Mesendoderm (in vitro differentiated cells): ENCODE data around the gene MVB12B.

Source experiments
- DNase-seq: peaks from one replicate; pipeline ENCODE4 v3.0.0; 2013
- H2AK5ac ChIP-seq: 2 replicates; pipeline ENCODE4 v1.6.1; 2013; ENCODE audit warnings: low read length, inconsistent platforms
- H2BK120ac ChIP-seq: 2 replicates; pipeline ENCODE4 v1.6.1; 2013; ENCODE audit warnings: low read depth, mild to moderate bottlenecking, low read length, moderate library complexity, mixed read lengths
- H2BK15ac ChIP-seq: replicated peaks from 2 replicates; pipeline ENCODE4 v1.6.1; 2013; ENCODE audit warnings: low read depth, mild to moderate bottlenecking, moderate library complexity
- H2BK5ac ChIP-seq: 2 replicates; pipeline ENCODE4 v1.6.1; 2013; ENCODE audit warnings: low read length, inconsistent platforms
- H3K18ac ChIP-seq: 2 replicates; pipeline ENCODE4 v1.6.1; 2013; ENCODE audit warnings: mild to moderate bottlenecking, low read length, mixed read lengths
- H3K23ac ChIP-seq: one replicate; pipeline ENCODE4 v1.6.1; 2013; ENCODE audit warnings: low read length
- H3K27ac ChIP-seq: 2 replicates; pipeline ENCODE4 v1.5.1; 2013; ENCODE audit warnings: low read depth, mild to moderate bottlenecking, inconsistent platforms, low read length, moderate library complexity
- H3K27me3 ChIP-seq: 2 replicates; pipeline ENCODE4 v1.6.1; 2013; ENCODE audit warnings: low read length, control low read depth, mild to moderate bottlenecking, inconsistent platforms; ENCODE audit not compliant: insufficient read depth, poor library complexity
- H3K36me3 ChIP-seq: 2 replicates; pipeline ENCODE4 v1.6.1; 2013; ENCODE audit warnings: low read length, inconsistent platforms; ENCODE audit not compliant: control insufficient read depth, insufficient read depth
- H3K4ac ChIP-seq: one replicate; pipeline ENCODE4 v1.6.1; 2013; ENCODE audit warnings: low read depth, mild to moderate bottlenecking, low read length, moderate library complexity
- H3K4me1 ChIP-seq: 2 replicates; pipeline ENCODE4 v1.6.1; 2013; ENCODE audit warnings: low read depth, low read length, inconsistent platforms; ENCODE audit not compliant: control insufficient read depth
- H3K4me2 ChIP-seq: 2 replicates; pipeline ENCODE4 v1.6.1; 2013; ENCODE audit warnings: low read length
- H3K4me3 ChIP-seq: 2 replicates; pipeline ENCODE4 v1.5.1; 2013; ENCODE audit warnings: mild to moderate bottlenecking, low read length
- H3K56ac ChIP-seq: one replicate; pipeline ENCODE4 v1.6.1; 2013; ENCODE audit warnings: low read length
- H3K79me1 ChIP-seq: 2 replicates; pipeline ENCODE4 v1.6.1; 2013; ENCODE audit warnings: low read length, inconsistent platforms
- H3K79me2 ChIP-seq: 2 replicates; pipeline ENCODE4 v1.6.1; 2013; ENCODE audit warnings: mild to moderate bottlenecking, low read length; ENCODE audit not compliant: control insufficient read depth, insufficient read depth
- H3K9ac ChIP-seq: 2 replicates; pipeline ENCODE4 v1.6.1; 2013; ENCODE audit warnings: low read length, inconsistent platforms
- H4K5ac ChIP-seq: one replicate; pipeline ENCODE4 v1.6.1; 2013; ENCODE audit warnings: low read length
- H4K8ac ChIP-seq: one replicate; pipeline ENCODE4 v1.6.1; 2013; ENCODE audit warnings: low read depth, mild to moderate bottlenecking, control low read depth, low read length, moderate library complexity
- WGBS: extraction: QIAGEN DNeasy Blood & Tissue Kit; methylation state at CpG from one replicate; pipeline ENCODE4 v1.1.7; 2013; ENCODE audit warnings: low lambda C conversion rate, missing lambda C conversion rate; ENCODE audit not compliant: insufficient coverage; ENCODE audit errors: extremely low coverage; 5-methylcytosine and 5-hydroxymethylcytosine counted together

MVB12B gene

GRCh38 chr9:126451316-126451885 lies 124.8 kb downstream of the MVB12B start:
- no peak overlapping the region for H3K27ac ChIP-seq
- H3K79me1 ChIP-seq: no peaks in the 10 kb centered on the region
- no peak overlapping the region for H3K23ac ChIP-seq
- no peak overlapping the region for H2BK15ac ChIP-seq
- no peak overlapping the region for H3K4me2 ChIP-seq
- no peak overlapping the region for H3K4me3 ChIP-seq
- no peak overlapping the region for H2BK120ac ChIP-seq
- no peak overlapping the region for H3K4ac ChIP-seq
- H4K8ac ChIP-seq: no peak overlapping the region
- H2BK5ac ChIP-seq: no peak overlapping the region
- H3K4me1 ChIP-seq: no peaks in the 10 kb centered on the region
- DNase-seq: no peak
- H3K27me3 ChIP-seq: no peaks in the 10 kb centered on the region
- H3K79me2 ChIP-seq: no peaks in the 10 kb centered on the region
- H3K18ac ChIP-seq: no peak overlapping the region
- WGBS: no CpG with 5 or more reads among the region's 6 CpGs
- no peak overlapping the region for H3K56ac ChIP-seq
- H4K5ac ChIP-seq: no peak overlapping the region
- H2AK5ac ChIP-seq: no peak overlapping the region
- no peaks in the 10 kb centered on the region for H3K36me3 ChIP-seq
- H3K9ac ChIP-seq: no peak overlapping the region

- WGBS: no CpG with 5 or more reads among the region's 12 CpGs
- H2BK5ac ChIP-seq: no peak overlapping the region
- DNase-seq: no peak
Observed at GRCh38 chr9:126452106-126452505, 125.5 kb downstream of the MVB12B start.

GRCh38 chr9:126453156-126453963 lies 126.7 kb downstream of the MVB12B start:
- H3K79me1 ChIP-seq: no peaks in the 10 kb centered on the region
- no peaks in the 10 kb centered on the region for H3K79me2 ChIP-seq
- H2BK15ac ChIP-seq: no peak overlapping the region
- no CpG with 5 or more reads among the region's 14 CpGs for WGBS
- H3K18ac ChIP-seq: no peak overlapping the region
- H3K4me3 ChIP-seq: no peak overlapping the region
- no peak overlapping the region for H3K9ac ChIP-seq
- H2BK120ac ChIP-seq: no peak overlapping the region
- H3K27me3 ChIP-seq: no peaks in the 10 kb centered on the region
- no peaks in the 10 kb centered on the region for H3K4me1 ChIP-seq
- H4K8ac ChIP-seq: no peak overlapping the region
- H4K5ac ChIP-seq: no peak overlapping the region
- H2AK5ac ChIP-seq: no peak overlapping the region
- DNase-seq: no peak
- no peak overlapping the region for H3K23ac ChIP-seq
- no peak overlapping the region for H3K27ac ChIP-seq
- no peaks in the 10 kb centered on the region for H3K36me3 ChIP-seq
- H3K4me2 ChIP-seq: no peak overlapping the region
- no peak overlapping the region for H3K4ac ChIP-seq
- H2BK5ac ChIP-seq: no peak overlapping the region
- H3K56ac ChIP-seq: no peak overlapping the region

More at GRCh38 chr9:126452106-126452505, 125.5 kb downstream of the MVB12B start:
- no peak overlapping the region for H3K27ac ChIP-seq
- no peak overlapping the region for H2BK120ac ChIP-seq
- H3K79me2 ChIP-seq: no peaks in the 10 kb centered on the region
- H2BK15ac ChIP-seq: no peak overlapping the region
- H2AK5ac ChIP-seq: no peak overlapping the region
- H3K18ac ChIP-seq: no peak overlapping the region
- H3K4me3 ChIP-seq: no peak overlapping the region
- no peak overlapping the region for H3K23ac ChIP-seq
- H3K36me3 ChIP-seq: no peaks in the 10 kb centered on the region
- no peaks in the 10 kb centered on the region for H3K79me1 ChIP-seq
- no peak overlapping the region for H3K4ac ChIP-seq
- H3K4me1 ChIP-seq: no peaks in the 10 kb centered on the region
- no peak overlapping the region for H3K4me2 ChIP-seq
- no peak overlapping the region for H4K8ac ChIP-seq
- H3K9ac ChIP-seq: no peak overlapping the region
- H4K5ac ChIP-seq: no peak overlapping the region
- H3K27me3 ChIP-seq: no peaks in the 10 kb centered on the region
- H3K56ac ChIP-seq: peak overlapping the region; percentile 25

- Histone ChIP-seq H3K4ac (no peak overlapping the region), H3K36me3 (no peaks in the 10 kb centered on the region), H3K79me2 (no peaks in the 10 kb centered on the region), H3K79me1 (no peaks in the 10 kb centered on the region), H3K4me3 (no peak overlapping the region), H2BK15ac (no peak overlapping the region), H2AK5ac (no peak overlapping the region), H2BK5ac (no peak overlapping the region), H4K8ac (no peak overlapping the region), H3K23ac (no peak overlapping the region), H3K27me3 (no peaks in the 10 kb centered on the region), H3K27ac (no peak overlapping the region), H4K5ac (no peak overlapping the region), H3K4me2 (no peak overlapping the region), H3K56ac (no peak overlapping the region), H3K4me1 (no peaks in the 10 kb centered on the region), H2BK120ac (no peak overlapping the region), H3K9ac (no peak overlapping the region), H3K18ac (no peak overlapping the region)
- no CpG with 5 or more reads among the region's 4 CpGs for WGBS
- DNase-seq: no peak
Observed at GRCh38 chr9:126454215-126454614, 127.6 kb downstream of the MVB12B start.

GRCh38 chr9:126454795-126455194 lies 128.2 kb downstream of the MVB12B start:
- Histone ChIP-seq H2AK5ac (no peak overlapping the region), H3K18ac (no peak overlapping the region), H3K56ac (no peak overlapping the region), H3K27me3 (no peaks in the 10 kb centered on the region), H4K5ac (no peak overlapping the region), H3K23ac (no peak overlapping the region), H3K79me2 (no peaks in the 10 kb centered on the region), H3K4me1 (no peaks in the 10 kb centered on the region), H3K27ac (no peak overlapping the region), H3K9ac (no peak overlapping the region), H3K79me1 (no peaks in the 10 kb centered on the region), H3K4me3 (no peak overlapping the region), H2BK5ac (no peak overlapping the region), H2BK120ac (no peak overlapping the region), H3K4ac (no peak overlapping the region), H2BK15ac (no peak overlapping the region), H3K4me2 (no peak overlapping the region), H4K8ac (no peak overlapping the region), H3K36me3 (no peaks in the 10 kb centered on the region)
- WGBS: no CpG with 5 or more reads among the region's 9 CpGs
- no peak for DNase-seq
